Ovary (tissue), 9 donors: Measurements from ENCODE around the gene MAP1S. TPM values are rescaled to one million over a fixed set of nuclear protein-coding genes. Genes with fewer than 3 reads are reported as not detected.

Experiments
- DNase-seq, 5 donors: peaks; one replicate each; pipeline ENCODE4 v3.0.0-alpha.2; 2019 to 2020
- H3K27ac ChIP-seq, 2 donors: fragments of 200-600 bp; one replicate each; pipeline versions ENCODE4 v1.5.1 to v1.8.0; 2019 to 2022
- H3K27me3 ChIP-seq: fragments of 200-600 bp; one replicate; pipeline ENCODE4 v1.8.0; 2022
- H3K36me3 ChIP-seq: fragments of 200-600 bp; sonication (generic); one replicate; pipeline ENCODE4 v1.5.1; 2019
- H3K4me1 ChIP-seq: one replicate; pipeline ENCODE4 v1.8.1; 2013; ENCODE audit warnings: mild to moderate bottlenecking, moderate library complexity; ENCODE audit not compliant: insufficient read depth
- H3K4me3 ChIP-seq: fragments of 200-600 bp; sonication (generic); one replicate; pipeline ENCODE4 v1.5.1; 2017
- H3K9me3 ChIP-seq, 2 donors: fragments of 200-600 bp in 1 of 2; sonication (generic) in 1 of 2; one replicate each; pipeline versions ENCODE4 v1.5.1 to v1.8.1; 2013 to 2019; ENCODE audit warnings: mild to moderate bottlenecking in 1 of 2, moderate library complexity in 1 of 2
- EP300 ChIP-seq: sonication (generic); formaldehyde crosslinking; IDR thresholded peaks from one replicate; pipeline ENCODE4 v1.6.1; 2017; ENCODE audit warnings: antibody characterized with exemption
- POLR2A ChIP-seq: fragments of 450-650 bp; IDR thresholded peaks from one replicate; pipeline ENCODE4 v1.6.1; 2017; ENCODE audit warnings: antibody characterized with exemption, mild to moderate bottlenecking, moderate library complexity
- WGBS, 3 donors: extraction: QIAGEN DNeasy Blood & Tissue Kit in 1 of 3; methylation state at CpG; one replicate each; pipeline versions ENCODE4 v1.1.5 to v1.1.7; 2013 to 2017; 5-methylcytosine and 5-hydroxymethylcytosine counted together
- intact Hi-C, 4 donors: fragments of 100-400 bp; cut with DNase I; formaldehyde crosslinking; loops; one replicate each; pipeline versions ENCODE4 v1.11.0 to v1.15.1; 2022 to 2023
- polyA plus RNA-seq, 2 donors: library from polyadenylated mRNA; stranded (reverse); fragments of 200-250 nt in 1 of 2; fragments of 350-450 nt in 1 of 2; fragmentation: Illumina TruSeq in 1 of 2; extraction: RNeasy Lipid Tissue Mini Kit (QIAGEN cat#74804) in 1 of 2; gene quantifications; one replicate each; pipeline ENCODE4 v1.2.3, GENCODE V29; 2013 to 2014
- total RNA-seq, 7 donors: library from RNA; depleted of rRNA in 2 of 7; stranded (reverse); fragments of >200 nt in 2 of 7; fragmentation: NEBNext Ultra II Directional in 3 of 7; extraction: Animal tissue kit (Norgen Biotek cat#: 25700) in 3 of 7; gene quantifications; one replicate each; pipeline versions ENCODE4 v1.1.0 to v1.2.4, GENCODE V29; 2016 to 2023
- TF ChIP-seq, protein P1 (sequence below), 3 donors: fragments of 450-650 bp in 2 of 3; fragments of 200-600 bp in 1 of 3; IDR thresholded peaks; one replicate each; pipeline versions ENCODE4 v1.5.1 to v1.8.0; 2016 to 2022; ENCODE audit warnings: antibody characterized with exemption in 3 of 3, mild to moderate bottlenecking in 1 of 3
- donor health status: DM: no; HTN: no; CAD: no; lungs with moderate emphysema.
- donor health status: DM: no; HTN: no; CAD: no.
- donor health status: Bipolar disorder and iron deficiency.
- donor health status: DM: yes; HTN: yes; CAD: no.
- donor health status: DM: no; HTN: no; CAD: no.
- donor health status: DM: yes; HTN: yes; CAD: no.

The MAP1S gene
- total and polyA plus RNA-seq, 9 donors, result 5.0 to 76.8 (median 58.8) TPM

DNA sequence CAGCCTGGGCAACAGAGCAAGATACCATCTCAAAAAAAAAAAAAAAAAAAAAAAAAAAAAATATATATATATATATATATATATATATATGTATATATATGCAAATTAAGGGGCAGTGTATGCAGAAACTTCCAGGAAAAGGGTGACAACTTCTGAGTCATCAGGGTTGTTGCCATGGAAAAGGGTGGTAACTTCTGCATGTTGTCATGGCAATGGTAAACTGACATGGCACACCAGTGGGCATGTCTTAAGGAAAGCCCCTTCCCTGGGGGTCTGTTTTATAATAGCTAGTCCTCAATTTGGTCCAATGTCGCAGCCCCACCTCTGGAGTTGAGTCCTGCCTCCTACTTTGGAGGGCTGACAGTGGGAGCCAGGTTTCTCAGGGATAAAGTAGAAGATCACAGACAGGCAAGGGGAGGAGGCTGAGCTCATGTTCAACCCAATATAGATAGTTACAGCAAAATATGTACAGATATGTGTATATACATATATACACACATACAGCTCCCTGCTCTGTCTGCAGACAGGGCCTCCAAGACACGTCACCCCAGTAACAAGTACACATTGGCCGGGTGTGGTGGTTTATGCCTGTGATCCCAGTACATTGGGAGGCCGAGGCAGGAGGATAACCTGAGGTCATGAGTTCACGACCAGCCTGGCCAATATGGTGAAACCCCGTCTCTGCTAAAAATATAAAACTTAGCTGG lies 24.7 kb downstream of the MAP1S start:
- TF ChIP-seq, protein P1, sequence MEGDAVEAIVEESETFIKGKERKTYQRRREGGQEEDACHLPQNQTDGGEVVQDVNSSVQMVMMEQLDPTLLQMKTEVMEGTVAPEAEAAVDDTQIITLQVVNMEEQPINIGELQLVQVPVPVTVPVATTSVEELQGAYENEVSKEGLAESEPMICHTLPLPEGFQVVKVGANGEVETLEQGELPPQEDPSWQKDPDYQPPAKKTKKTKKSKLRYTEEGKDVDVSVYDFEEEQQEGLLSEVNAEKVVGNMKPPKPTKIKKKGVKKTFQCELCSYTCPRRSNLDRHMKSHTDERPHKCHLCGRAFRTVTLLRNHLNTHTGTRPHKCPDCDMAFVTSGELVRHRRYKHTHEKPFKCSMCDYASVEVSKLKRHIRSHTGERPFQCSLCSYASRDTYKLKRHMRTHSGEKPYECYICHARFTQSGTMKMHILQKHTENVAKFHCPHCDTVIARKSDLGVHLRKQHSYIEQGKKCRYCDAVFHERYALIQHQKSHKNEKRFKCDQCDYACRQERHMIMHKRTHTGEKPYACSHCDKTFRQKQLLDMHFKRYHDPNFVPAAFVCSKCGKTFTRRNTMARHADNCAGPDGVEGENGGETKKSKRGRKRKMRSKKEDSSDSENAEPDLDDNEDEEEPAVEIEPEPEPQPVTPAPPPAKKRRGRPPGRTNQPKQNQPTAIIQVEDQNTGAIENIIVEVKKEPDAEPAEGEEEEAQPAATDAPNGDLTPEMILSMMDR (IDR thresholded peaks at IDR 0.05), result no peak
- TF ChIP-seq EP300 (no peak), POLR2A (no peak)
- WGBS, 3 donors, result 80 to 86% (median 82%) methylated on average over 6 of the region's 6 CpGs
- no peak for DNase-seq
- Histone ChIP-seq H3K27me3 (no peaks in the 10 kb centered on the region), H3K4me3 (no peak overlapping the region), H3K27ac (no peak overlapping the region), H3K36me3 (no peaks in the 10 kb centered on the region), H3K4me1 (peaks cover 3% of the 10 kb centered on the region), H3K9me3 (no peaks in the 10 kb centered on the region)
- intact Hi-C loops, result no loop called here

DNA sequence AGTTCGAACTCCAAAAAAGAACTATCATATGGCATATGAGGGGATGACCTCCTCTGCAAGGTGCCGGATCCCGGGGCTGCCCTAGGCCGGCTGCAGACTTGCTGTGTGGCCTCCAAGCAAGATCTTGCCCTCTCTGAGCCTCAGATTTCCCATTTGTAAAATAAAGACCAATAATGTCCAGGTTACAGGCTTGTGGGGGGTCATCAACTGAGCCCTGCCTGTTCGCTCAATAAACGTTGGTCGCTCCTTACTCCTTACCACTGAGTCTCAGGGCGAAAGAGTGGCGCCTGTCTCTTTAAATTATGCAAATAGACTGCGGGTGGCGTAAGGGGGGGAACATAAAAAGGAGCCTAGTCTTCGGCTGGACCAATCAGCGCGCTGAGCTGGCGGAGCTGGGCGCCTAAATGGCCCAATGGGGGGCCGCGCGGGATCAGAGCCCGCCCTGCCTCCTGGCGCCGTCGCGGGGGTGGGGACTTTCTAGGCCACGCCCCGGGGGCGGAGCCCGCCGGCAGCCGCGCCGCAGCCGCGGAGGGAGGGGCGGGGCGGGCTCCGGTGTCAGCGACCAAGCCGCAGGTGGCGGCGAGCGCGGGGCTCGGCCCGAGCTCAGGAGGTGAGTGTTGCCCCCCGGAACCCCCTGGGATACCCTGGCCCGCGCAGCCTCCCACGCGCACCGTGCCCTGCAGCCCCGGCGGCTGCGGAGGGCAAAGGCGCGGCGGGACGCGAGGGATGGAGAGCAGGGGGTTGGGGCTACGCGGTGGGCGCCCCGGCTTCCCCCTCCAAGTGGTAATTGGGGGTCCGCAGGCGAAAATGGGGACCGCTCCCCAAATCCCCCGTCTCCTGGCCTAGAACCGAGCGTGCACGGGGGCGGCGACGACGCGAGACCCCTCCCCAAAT lies 28.2 kb downstream of the MAP1S start:
- TF ChIP-seq POLR2A (no peak), EP300 (no peak)
- TF ChIP-seq, protein P1 (IDR thresholded peaks at IDR 0.05), result no peak
- Histone ChIP-seq H3K9me3 (no peaks in the 10 kb centered on the region), H3K27ac (no peak overlapping the region), H3K4me3 (peak overlapping the region; percentile 40), H3K4me1 (peaks cover 3% of the 10 kb centered on the region), H3K36me3 (no peaks in the 10 kb centered on the region), H3K27me3 (no peaks in the 10 kb centered on the region)
- DNase-seq, result peak; percentile 93 to 95 (median 94)
- WGBS, 3 donors, result 4 to 6% (median 4%) methylated on average over 45 to 75 of the region's 75 CpGs
- intact Hi-C loops, result no loop called here

DNA sequence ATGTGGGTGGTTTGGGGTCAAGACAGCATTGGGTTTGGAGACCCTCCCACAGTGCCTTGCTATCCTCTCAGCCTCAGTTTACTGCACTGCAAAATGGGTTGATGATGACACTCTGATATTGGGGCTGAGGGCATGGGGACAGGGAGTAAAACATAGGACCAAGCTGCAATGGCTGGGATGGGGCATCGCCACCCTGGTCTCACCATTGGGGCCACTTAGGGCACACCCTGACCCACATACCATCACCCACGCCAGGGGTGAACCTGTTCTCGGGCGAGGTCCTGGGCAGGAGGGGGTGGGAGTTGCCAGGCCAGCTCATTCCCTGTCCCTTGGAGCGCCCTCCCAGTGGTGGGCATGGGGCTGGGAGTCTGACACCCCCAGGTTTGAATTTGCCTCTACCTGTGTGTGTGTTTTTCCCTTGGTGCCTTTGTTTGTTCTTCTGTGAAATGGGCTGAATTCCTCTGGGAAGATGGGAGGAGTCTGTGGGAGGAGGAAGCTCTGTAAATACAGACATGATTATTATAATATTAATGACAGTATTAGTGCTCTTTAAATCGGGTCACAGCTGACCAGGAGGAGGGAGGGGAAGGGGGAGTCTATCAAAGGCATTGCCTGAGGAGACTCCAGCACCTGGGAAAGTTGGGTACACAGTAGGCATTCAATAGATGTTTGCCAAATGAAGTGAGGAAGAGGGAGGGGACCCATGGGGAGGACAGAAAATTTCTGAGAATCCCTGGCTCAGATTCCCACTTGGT lies 29.8 kb downstream of the MAP1S start:
- intact Hi-C loops, result no loop called here
- no peak overlapping the region for H3K27ac ChIP-seq
- peaks cover 3% of the 10 kb centered on the region for H3K4me1 ChIP-seq
- no peak for DNase-seq
- no peaks in the 10 kb centered on the region for H3K9me3 ChIP-seq
- H3K27me3 ChIP-seq, result no peaks in the 10 kb centered on the region
- H3K36me3 ChIP-seq, result no peaks in the 10 kb centered on the region
- 71 to 75% (median 72%) methylated on average over 6 of the region's 6 CpGs for WGBS, 3 donors
- TF ChIP-seq EP300, result no peak
- no peak overlapping the region for H3K4me3 ChIP-seq

DNA sequence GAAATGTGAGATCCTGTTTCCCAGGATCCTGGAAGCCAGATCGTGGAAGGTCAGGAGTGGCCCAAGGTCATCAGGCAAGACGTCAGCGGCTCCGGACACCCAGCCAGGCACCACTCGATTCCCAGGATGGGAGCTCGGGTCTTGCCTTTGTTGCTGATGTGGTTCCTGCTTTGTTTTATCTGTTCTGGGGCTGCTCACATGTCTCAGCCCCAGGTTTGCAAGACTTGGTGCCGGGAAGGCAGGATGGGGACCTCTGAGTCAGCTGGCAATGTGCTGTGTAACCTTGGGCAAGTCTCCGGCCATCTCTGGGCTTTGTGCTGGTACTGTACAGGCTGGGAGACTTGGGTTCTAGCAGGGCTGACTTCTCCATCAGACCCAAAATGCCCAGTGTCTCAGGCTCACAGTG lies 30.6 kb downstream of the MAP1S start:
- no peaks in the 10 kb centered on the region for H3K36me3 ChIP-seq
- no peaks in the 10 kb centered on the region for H3K9me3 ChIP-seq
- no peak overlapping the region for H3K27ac ChIP-seq
- no peaks in the 10 kb centered on the region for H3K27me3 ChIP-seq
- TF ChIP-seq POLR2A (no peak), EP300 (no peak)
- TF ChIP-seq, protein P1 (IDR thresholded peaks at IDR 0.05), result no peak
- no peak overlapping the region for H3K4me3 ChIP-seq
- intact Hi-C loops, result no loop called here
- WGBS, 3 donors, result 18 to 25% (median 18%) methylated on average over 8 of the region's 8 CpGs
- peaks cover 3% of the 10 kb centered on the region for H3K4me1 ChIP-seq
- peak in 1 of 5 donors; percentile 37 for DNase-seq
